HEK293 (cell line): ENCODE results near the gene ANK2.

Experiments
- CTCF ChIA-PET: fragments of 350-600 bp; formaldehyde crosslinking; extraction: SDS; loops from one replicate; lab custom pipeline; 2021; ENCODE audit warnings: antibody characterized with exemption; lab: Yijun Ruan, JAX
- POLR2A ChIA-PET: fragments of 300-600 bp; formaldehyde crosslinking; extraction: SDS; loops from one replicate; lab custom pipeline; 2020; ENCODE audit warnings: antibody characterized with exemption, inconsistent platforms; lab: Yijun Ruan, JAX
- H3K27ac ChIP-seq: fragments of 200-500 bp; sonication (Bioruptor generic); 2 replicates; pipeline ENCODE4 v1.5.1; 2014; ENCODE audit warnings: low read depth, low read length, control low read depth, inconsistent platforms; ENCODE audit errors: extremely low read depth
- H3K36me3 ChIP-seq, 2 experiments: fragments of 200-500 bp in 1 of 2; sonication (Bioruptor generic) in 1 of 2; 1 replicate in 1 of 2; 2 replicates in 1 of 2; pipeline ENCODE4 v1.5.1; 2014 to 2017; ENCODE audit warnings: inconsistent platforms in 2 of 2, low read length in 2 of 2; ENCODE audit not compliant: control insufficient read depth in 2 of 2, insufficient read depth in 1 of 2
- H3K4me1 ChIP-seq: fragments of 200-500 bp; sonication (Bioruptor generic); 2 replicates; pipeline ENCODE4 v1.5.1; 2014; ENCODE audit warnings: mild to moderate bottlenecking, low read length, inconsistent platforms; ENCODE audit not compliant: control insufficient read depth, insufficient read depth
- H3K4me3 ChIP-seq: 2 replicates; pipeline ENCODE4 v1.5.1; 2011; ENCODE audit warnings: low read depth, mild to moderate bottlenecking, control low read depth, low read length, moderate library complexity
- H3K9me3 ChIP-seq: fragments of 200-500 bp; sonication (Bioruptor generic); 2 replicates; pipeline ENCODE4 v1.5.1; 2014; ENCODE audit warnings: low read depth, low read length, inconsistent platforms; ENCODE audit not compliant: control insufficient read depth, insufficient read depth
- SETDB1 ChIP-seq: IDR thresholded peaks from one replicate; pipeline ENCODE4 v1.6.1; 2017; ENCODE audit warnings: mild to moderate bottlenecking, low read length, moderate library complexity, mixed read lengths; ENCODE audit not compliant: insufficient read length
- ZNF112 ChIP-seq: fragments of 450-650 bp; formaldehyde crosslinking; IDR thresholded peaks from 2 replicates; pipeline ENCODE4 v1.5.0; 2017; ENCODE audit warnings: missing biosample characterization, missing genetic modification characterization
- ZNF121 ChIP-seq: fragments of 450-650 bp; formaldehyde crosslinking; IDR thresholded peaks from 2 replicates; pipeline ENCODE4 v1.5.1; 2016; ENCODE audit warnings: missing biosample characterization, missing genetic modification characterization
- ZNF146 ChIP-seq: fragments of 450-650 bp; formaldehyde crosslinking; IDR thresholded peaks from 2 replicates; pipeline ENCODE4 v1.5.1; 2016; ENCODE audit warnings: missing biosample characterization, missing genetic modification characterization
- ZNF184 ChIP-seq: fragments of 450-650 bp; IDR thresholded peaks from 2 replicates; pipeline ENCODE4 v1.5.1; 2018; ENCODE audit warnings: missing biosample characterization, mild to moderate bottlenecking, missing genetic modification characterization
- ZNF23 ChIP-seq: fragments of 450-650 bp; formaldehyde crosslinking; IDR thresholded peaks from 2 replicates; pipeline ENCODE4 v1.5.1; 2016; ENCODE audit warnings: missing biosample characterization, missing genetic modification characterization, borderline replicate concordance
- ZNF335 ChIP-seq: fragments of 450-650 bp; formaldehyde crosslinking; conservative IDR thresholded peaks from 2 replicates; pipeline ENCODE4 v1.5.1; 2016; ENCODE audit warnings: missing biosample characterization, missing genetic modification characterization
- ZNF341 ChIP-seq: fragments of 450-650 bp; formaldehyde crosslinking; IDR thresholded peaks from 2 replicates; pipeline ENCODE4; 2016; ENCODE audit warnings: low read depth, missing biosample characterization, missing genetic modification characterization
- ZNF521 ChIP-seq: fragments of 450-650 bp; formaldehyde crosslinking; IDR thresholded peaks from 2 replicates; pipeline ENCODE4 v1.5.1; 2017; ENCODE audit warnings: missing biosample characterization, mild to moderate bottlenecking, missing genetic modification characterization
- ZNF629 ChIP-seq: fragments of 450-650 bp; formaldehyde crosslinking; IDR thresholded peaks from 2 replicates; pipeline ENCODE4 v1.5.1; 2017; ENCODE audit warnings: missing biosample characterization, missing genetic modification characterization
- ZNF76 ChIP-seq: fragments of 450-650 bp; formaldehyde crosslinking; IDR thresholded peaks from 2 replicates; pipeline ENCODE4; 2016; ENCODE audit warnings: low read depth, missing biosample characterization, missing genetic modification characterization, borderline replicate concordance
- TF ChIP-seq, protein P1 (sequence below): fragments of 450-650 bp; formaldehyde crosslinking; conservative IDR thresholded peaks from 2 replicates; pipeline ENCODE4 v1.5.1; 2016; ENCODE audit warnings: low read depth, missing biosample characterization, missing genetic modification characterization
- TF ChIP-seq, protein P2 (sequence below): fragments of 450-650 bp; formaldehyde crosslinking; IDR thresholded peaks from 2 replicates; pipeline ENCODE4 v1.5.1; 2016; ENCODE audit warnings: missing biosample characterization, missing genetic modification characterization
- TF ChIP-seq, protein P3 (sequence below): fragments of 450-650 bp; formaldehyde crosslinking; IDR thresholded peaks from 2 replicates; pipeline ENCODE4 v1.5.1; 2016; ENCODE audit warnings: missing biosample characterization, missing genetic modification characterization

ANK2 gene

DNA sequence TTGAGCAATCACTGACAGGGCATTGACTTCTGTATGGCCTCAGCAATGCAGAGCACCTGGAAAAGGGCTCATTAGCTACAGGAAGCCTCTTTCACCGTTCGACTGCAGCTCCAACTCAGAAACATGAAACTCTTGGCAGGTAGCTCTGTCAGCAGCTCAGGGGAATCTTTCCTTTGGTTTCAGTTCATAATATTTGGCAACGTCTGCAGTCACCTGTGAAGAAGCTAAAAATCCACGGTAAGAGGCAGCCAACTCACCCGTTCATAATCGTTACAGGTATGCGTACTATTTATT lies 357.2 kb downstream of the ANK2 start:
- Histone ChIP-seq H3K9me3 (no peaks in the 10 kb centered on the region), H3K4me3 (no peak overlapping the region), H3K27ac (no peak overlapping the region), H3K4me1 (no peaks in the 10 kb centered on the region), H3K36me3 (no peaks in the 10 kb centered on the region)
- CTCF ChIA-PET, result interaction anchor here (1.3 kb wide), 1 partner anchor 13 kb away, joined by 3 read pairs; no protein-coding TSS in a partner anchor
- POLR2A ChIA-PET, result no interaction called here
- TF ChIP-seq ZNF341 (tag by site-specific recombination) (no peak), ZNF521 (tag by site-specific recombination) (no peak), ZNF23 (tag by site-specific recombination) (no peak)
- TF ChIP-seq, protein P1, sequence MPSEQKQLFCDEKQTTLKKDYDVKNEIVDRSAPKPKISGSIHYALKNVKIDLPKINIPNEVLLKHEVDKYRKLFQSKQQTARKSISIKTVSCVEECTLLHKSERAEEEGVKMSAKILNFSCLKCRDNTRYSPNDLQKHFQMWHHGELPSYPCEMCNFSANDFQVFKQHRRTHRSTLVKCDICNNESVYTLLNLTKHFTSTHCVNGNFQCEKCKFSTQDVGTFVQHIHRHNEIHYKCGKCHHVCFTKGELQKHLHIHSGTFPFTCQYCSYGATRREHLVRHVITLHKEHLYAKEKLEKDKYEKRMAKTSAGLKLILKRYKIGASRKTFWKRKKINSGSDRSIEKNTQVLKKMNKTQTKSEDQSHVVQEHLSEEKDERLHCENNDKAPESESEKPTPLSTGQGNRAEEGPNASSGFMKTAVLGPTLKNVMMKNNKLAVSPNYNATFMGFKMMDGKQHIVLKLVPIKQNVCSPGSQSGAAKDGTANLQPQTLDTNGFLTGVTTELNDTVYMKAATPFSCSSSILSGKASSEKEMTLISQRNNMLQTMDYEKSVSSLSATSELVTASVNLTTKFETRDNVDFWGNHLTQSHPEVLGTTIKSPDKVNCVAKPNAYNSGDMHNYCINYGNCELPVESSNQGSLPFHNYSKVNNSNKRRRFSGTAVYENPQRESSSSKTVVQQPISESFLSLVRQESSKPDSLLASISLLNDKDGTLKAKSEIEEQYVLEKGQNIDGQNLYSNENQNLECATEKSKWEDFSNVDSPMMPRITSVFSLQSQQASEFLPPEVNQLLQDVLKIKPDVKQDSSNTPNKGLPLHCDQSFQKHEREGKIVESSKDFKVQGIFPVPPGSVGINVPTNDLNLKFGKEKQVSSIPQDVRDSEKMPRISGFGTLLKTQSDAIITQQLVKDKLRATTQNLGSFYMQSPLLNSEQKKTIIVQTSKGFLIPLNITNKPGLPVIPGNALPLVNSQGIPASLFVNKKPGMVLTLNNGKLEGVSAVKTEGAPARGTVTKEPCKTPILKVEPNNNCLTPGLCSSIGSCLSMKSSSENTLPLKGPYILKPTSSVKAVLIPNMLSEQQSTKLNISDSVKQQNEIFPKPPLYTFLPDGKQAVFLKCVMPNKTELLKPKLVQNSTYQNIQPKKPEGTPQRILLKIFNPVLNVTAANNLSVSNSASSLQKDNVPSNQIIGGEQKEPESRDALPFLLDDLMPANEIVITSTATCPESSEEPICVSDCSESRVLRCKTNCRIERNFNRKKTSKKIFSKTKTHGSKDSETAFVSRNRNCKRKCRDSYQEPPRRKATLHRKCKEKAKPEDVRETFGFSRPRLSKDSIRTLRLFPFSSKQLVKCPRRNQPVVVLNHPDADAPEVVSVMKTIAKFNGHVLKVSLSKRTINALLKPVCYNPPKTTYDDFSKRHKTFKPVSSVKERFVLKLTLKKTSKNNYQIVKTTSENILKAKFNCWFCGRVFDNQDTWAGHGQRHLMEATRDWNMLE, result no peak

DNA sequence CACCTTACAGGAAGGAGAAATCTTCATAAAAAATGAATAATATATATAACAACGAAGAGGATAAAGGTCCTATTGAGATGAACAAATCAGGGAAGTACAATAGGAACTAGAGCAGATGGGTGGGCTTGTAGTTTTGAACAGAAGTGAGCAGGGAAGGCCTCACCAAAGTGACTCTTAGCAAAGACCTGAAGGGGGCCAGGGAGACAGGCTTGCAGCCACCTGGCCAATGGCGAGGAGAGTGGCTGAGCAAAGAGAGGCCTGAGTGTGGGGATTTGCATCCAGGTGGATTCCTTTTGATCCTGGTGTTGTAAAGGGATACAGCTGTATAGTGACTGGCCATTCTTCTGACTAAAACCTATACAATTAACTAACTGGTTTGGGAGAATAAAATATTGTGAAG lies 358.0 kb downstream of the ANK2 start:
- no peaks in the 10 kb centered on the region for H3K36me3 ChIP-seq
- no peaks in the 10 kb centered on the region for H3K9me3 ChIP-seq
- ChIA-PET POLR2A (no interaction called here), CTCF (interaction anchor here (1.0 to 1.7 kb wide), 2 partner anchors 13 to 58 kb away, joined by 3 to 5 read pairs; no protein-coding TSS in a partner anchor)
- no peak overlapping the region for H3K27ac ChIP-seq
- no peaks in the 10 kb centered on the region for H3K4me1 ChIP-seq
- TF ChIP-seq ZNF121 (tag by site-specific recombination), result no peak
- TF ChIP-seq ZNF184 (tag by site-specific recombination), result no peak
- TF ChIP-seq SETDB1, result no peak
- TF ChIP-seq ZNF335 (tag by site-specific recombination), result no peak
- no peak for TF ChIP-seq ZNF629 (tag by site-specific recombination)
- TF ChIP-seq, protein P2, sequence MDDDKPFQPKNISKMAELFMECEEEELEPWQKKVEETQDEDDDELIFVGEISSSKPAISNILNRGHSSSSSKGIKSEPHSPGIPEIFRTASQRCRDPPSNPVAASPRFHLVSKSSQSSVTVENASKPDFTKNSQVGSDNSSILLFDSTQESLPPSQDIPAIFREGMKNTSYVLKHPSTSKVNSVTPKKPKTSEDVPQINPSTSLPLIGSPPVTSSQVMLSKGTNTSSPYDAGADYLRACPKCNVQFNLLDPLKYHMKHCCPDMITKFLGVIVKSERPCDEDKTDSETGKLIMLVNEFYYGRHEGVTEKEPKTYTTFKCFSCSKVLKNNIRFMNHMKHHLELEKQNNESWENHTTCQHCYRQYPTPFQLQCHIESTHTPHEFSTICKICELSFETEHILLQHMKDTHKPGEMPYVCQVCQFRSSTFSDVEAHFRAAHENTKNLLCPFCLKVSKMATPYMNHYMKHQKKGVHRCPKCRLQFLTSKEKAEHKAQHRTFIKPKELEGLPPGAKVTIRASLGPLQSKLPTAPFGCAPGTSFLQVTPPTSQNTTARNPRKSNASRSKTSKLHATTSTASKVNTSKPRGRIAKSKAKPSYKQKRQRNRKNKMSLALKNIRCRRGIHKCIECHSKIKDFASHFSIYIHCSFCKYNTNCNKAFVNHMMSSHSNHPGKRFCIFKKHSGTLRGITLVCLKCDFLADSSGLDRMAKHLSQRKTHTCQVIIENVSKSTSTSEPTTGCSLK, result no peak
- TF ChIP-seq, protein P3, sequence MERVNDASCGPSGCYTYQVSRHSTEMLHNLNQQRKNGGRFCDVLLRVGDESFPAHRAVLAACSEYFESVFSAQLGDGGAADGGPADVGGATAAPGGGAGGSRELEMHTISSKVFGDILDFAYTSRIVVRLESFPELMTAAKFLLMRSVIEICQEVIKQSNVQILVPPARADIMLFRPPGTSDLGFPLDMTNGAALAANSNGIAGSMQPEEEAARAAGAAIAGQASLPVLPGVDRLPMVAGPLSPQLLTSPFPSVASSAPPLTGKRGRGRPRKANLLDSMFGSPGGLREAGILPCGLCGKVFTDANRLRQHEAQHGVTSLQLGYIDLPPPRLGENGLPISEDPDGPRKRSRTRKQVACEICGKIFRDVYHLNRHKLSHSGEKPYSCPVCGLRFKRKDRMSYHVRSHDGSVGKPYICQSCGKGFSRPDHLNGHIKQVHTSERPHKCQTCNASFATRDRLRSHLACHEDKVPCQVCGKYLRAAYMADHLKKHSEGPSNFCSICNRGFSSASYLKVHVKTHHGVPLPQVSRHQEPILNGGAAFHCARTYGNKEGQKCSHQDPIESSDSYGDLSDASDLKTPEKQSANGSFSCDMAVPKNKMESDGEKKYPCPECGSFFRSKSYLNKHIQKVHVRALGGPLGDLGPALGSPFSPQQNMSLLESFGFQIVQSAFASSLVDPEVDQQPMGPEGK (tag by site-specific recombination), result no peak
- TF ChIP-seq ZNF146 (tag by site-specific recombination), result no peak
- no peak overlapping the region for H3K4me3 ChIP-seq

DNA sequence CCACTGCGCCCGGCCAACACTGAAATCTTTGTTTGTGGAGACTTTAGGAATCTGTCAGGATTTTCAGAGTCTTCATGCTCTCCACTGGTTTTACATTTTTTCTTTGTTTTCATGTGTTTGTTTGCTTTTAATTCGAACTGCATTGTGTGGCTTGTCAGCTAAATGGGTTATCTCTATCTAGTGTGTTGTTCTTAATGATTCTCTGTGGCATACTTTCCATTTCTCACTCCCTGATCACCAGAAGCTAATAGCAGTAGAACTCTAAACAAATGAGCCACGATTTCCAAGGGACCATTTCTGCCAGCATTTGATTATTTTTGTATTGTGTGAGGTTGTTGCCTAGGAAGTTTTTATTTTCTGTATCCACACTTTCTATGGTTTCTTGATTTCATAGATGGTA lies 359.7 kb downstream of the ANK2 start:
- Histone ChIP-seq H3K4me3 (no peak overlapping the region), H3K36me3 (no peaks in the 10 kb centered on the region)
- POLR2A ChIA-PET, result no interaction called here

More for the DNA sequence above, 359.7 kb downstream of the ANK2 start:
- no peak overlapping the region for H3K27ac ChIP-seq
- TF ChIP-seq ZNF112 (no peak), ZNF76 (tag by site-specific recombination) (no peak)
- H3K9me3 ChIP-seq, result no peaks in the 10 kb centered on the region
- CTCF ChIA-PET, result interaction anchor here (1.7 kb wide), 1 partner anchor 14 kb away, joined by 5 read pairs; no protein-coding TSS in a partner anchor
- no peaks in the 10 kb centered on the region for H3K4me1 ChIP-seq
